Stimulated activated CD4-positive, alpha-beta T cell treated with anti-CD3 and anti-CD28 coated beads, Interleukin-1b, Interleukin-23, amount 100 ng/mL, for 48 hours (primary cell): ENCODE measurements around the gene DPP4.
A peak's percentile ranks its signal among the peaks of the same experiment; 100 is the strongest.

Experiments used
- DNase-seq: peaks from one replicate; pipeline ENCODE4 v3.0.0-alpha.2; 2020

Gene DPP4

DNA sequence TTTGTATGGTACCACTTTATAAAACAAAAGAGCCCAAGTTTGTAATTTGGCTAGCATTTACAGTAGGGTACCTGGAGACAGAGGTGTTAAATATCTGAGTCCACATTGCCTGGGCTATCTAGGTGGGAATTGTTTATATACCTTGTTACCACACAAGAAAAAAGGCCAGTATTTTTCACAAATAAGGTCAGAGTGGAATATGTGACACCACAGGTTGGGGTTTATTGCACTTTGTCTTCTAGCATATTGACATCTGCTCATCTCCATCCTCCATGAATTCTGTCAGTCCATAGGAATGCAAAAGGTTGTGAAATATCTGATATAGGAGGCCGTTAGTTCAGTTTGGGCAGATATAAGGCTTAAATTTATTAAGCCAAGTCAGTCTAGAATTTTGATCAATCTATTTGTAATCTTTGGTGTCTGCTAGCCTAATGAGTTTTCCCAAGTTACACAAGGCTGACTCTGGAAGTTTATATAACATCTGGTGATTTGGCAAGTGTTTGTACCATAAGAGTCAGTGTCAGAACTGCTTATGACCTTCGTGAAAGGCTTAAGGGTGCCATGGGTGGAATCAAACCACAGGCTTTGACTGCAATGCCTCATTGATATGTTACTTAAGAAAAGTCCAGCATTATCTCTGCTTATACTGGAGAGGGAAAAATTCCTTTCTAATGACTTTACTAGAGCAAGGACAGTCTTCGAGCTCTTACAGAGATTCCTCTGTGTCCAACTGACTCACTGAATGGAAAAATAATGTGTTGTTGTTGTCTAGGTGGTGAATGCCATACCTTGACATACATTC, 11.3 kb upstream of the DPP4 start:
- no peak for DNase-seq

DNA sequence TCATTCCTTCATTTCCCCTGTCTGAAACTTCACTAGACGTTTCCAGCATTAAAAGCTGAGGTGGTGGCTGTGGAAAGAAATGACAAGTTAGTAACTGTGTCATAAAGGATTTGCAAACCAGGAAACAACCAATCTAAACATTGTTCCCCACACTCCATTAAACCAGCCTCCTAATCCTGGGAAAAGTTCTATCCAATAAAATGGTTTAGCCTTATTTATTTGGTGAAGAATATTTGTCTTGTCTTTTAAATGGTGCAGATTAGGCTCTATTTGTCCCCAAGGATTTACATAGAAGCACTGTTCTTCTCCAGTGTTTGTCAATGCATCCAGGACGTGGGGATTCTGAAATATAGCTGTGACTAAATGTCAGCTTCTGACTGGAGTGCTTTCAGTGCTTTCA, 10.5 kb upstream of the DPP4 start:
- DNase-seq = no peak

DNA sequence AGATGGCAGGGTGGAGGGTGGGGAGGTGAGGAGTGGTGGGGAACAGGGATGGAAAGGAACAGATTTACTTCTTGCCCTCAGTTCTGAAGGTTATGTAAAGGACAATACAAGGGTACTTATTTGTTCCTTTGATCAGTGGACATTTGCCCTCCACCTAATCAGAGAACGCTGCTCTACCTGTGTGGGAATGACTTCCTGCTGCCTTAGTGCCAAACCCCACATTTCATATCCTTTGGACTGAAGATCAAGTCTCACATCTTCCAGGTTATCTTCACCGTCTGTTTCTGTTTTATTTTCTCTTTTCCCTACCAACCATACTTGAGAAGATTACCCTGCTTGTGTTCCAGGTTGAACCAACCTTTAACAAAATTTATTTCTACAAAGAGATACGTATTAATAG, 8.7 kb upstream of the DPP4 start:
- no peak for DNase-seq

DNA sequence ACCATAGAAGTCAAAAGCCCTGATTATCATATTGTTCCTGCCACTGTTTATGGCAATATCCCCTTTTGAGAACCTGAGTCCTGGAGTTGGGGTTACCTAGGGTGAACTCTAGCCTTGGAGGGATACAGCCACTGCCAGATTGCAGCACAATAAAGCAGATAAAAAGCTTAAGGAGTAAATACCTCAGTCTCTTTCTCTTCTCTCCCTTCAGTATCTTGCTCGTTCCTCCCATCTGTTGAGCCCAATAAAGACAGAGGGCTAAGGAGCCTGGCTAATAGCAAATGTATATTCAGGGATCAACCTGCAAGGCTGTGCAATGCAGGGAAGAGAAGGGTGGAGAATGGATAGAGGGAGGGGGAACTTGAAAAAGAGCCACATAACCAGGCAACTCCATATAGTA, 8.0 kb upstream of the DPP4 start:
- no peak for DNase-seq

DNA sequence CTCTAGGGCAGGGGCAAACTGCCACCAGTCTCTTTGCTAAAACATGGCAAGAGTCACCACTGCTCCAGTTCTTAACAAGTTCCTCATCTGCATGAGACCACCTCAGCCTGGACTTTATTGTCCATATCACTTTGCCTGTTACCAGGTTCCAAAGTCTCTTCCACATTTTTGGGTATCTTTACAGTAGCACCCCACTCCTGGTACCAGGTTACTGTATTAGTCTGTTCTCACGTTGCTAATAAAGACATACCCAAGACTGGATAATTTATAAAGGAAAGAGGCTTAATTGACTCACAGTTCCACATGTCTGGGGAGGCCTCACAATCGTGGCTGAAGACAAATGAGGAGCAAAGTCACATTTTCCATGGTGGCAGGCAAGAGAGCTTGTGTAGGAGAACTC, 5.5 kb upstream of the DPP4 start:
- no peak for DNase-seq

DNA sequence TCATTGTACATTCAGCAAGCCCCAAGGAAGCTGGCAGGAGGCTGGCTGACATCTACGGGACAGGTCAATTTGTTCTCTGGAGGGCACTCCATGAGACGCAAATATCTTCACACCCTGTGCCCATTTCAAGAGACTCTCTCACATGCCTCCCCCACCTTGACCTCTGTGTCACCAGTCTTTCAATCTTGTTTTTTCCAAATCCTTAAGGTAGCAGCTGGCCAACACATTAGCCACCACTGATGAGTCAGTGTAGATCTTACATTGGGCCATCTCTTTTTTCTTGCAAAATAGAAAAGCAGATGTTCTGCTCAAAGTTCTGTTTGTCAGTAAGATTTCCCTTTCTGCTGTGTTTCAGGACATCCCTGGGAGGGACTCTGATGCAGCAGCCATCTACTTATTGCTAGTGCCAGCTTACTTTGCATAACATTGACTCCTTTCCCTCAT, 1.7 kb upstream of the DPP4 start:
- no peak for DNase-seq

DNA sequence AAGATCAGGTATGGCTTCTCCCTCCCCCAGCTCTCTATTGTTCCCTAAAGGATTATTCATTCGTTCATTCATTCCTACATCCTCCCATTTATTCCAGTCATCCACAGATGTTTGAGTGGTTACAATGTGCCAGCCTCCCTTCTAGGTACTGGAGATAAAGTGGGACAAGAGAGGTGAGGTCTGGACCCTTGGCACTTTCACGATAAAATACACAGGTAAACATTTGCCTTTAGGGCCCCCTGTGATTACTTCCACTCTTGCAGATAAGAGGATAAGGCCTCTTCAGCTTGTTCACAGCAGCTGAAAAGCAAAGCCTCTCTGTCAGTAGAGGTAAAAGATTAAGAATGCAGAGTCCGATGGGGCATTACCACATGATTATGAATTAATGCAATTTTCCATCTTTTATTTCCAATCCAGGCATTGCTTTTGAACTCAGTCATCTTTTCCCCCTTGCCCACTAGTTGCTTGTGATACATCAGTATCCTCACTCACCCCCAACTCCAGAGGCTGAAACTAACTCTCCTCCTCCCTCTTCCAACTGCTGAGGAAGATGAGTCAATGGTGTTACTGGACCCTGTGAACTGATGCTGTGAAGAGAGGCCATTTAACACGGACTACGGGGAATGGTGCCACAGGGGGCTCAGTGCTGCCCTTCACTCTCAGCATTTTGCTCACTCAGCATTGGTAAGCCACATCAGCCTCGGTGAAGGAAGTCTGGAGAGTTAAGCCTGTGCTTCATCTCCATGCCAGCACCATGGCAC, 1.1 kb upstream of the DPP4 start:
- DNase-seq = no peak

DNA sequence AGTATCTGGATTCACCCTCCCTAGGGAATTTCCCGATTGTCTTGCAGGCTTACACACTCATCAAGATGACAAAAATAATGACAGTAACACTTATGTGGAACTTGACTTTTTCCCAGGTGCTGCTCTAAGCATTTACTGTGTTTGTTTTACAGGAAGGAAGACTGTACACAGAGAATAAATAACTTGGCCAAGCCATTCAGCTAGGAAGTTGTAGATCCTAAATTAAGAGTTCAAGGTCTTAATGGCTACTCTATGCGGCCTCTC, 549 bp upstream of the DPP4 start:
- no peak for DNase-seq

DNA sequence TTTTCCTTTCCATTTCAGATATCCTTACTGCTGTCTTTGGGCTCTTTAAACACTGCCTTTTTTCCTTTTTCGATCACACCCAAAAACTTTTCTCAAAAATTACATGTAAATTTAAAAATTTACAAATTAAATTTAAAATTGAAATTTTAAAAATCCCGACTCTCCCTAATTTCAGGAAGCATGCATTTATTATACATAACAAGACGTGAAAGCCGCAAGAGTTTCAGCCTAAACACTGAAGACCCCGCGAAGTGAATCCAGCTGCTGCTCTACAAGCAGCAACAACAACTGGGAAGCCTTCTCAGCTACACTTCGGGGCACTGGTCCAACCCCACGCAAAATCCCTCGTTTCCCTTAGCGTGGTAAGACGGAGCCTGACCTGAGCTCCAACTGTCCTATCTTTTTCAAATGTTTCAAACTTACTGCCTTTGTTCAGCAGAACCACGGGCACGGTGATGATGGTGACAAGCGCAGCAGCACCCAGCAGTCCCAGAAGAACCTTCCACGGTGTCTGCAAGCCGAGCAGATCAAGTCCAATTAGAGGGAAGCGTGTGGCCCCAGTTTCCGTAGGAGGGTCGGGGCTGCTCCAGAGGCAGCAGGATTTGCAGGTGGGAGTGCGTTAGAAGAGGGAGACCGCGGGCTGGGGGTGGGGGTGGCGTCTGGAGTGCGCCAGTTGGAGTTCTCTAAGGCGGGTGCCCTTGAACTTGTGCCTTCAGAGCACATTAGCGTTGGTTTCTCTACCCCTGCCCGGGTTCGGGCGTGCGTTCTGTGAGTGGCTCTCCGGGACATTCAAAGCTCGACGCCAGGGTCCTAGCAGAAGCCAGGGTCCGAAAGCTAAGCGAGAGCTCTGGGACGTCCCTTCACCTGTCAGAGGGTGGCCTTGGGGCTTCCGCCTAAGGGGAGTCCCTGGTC, 783 bp downstream of the DPP4 start:
- DNase-seq = no peak

DNA sequence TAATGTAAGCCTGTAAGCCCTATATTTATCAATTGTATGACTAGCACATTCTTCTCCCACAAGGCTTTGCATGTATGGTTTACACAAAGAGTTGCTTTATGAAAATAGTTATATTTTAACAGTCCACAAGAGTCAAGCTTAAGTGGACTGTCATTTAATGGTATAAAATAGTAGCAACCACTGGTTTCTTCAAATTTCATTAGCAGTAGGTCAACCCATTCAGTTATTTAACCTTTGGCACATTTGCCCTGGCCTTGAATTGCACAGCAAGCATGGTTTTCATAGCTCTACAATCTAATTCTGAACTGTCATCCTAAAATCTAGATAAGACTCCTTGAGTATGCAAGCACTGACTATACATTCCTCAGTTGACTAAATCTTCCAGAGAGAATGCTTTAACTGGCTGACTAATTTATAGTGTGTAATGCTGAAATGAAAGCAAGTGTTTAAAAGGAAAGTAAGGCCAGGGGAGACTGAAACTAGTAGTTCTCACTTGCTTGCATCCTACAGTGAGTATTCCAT, 1.8 kb downstream of the DPP4 start:
- DNase-seq = no peak

DNA sequence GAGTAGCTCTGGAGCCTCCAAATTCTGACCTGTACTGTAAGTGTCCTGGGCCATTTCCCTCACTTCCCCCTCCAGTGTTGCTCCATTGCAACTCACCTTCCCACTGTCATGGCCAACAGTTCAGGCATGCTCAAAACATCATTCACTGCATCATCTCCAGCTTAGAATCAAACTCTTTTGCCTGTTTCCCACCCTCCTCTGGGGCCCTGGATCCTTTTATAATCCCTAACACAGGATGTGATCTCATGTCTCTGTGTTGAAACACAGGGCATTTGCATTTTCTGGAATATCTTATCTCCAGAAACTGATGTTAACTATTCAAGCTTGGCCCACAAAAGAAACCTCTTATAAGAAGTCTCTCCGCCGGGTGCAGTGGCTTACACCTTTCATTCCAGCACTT, 3.0 kb downstream of the DPP4 start:
- DNase-seq = no peak

DNA sequence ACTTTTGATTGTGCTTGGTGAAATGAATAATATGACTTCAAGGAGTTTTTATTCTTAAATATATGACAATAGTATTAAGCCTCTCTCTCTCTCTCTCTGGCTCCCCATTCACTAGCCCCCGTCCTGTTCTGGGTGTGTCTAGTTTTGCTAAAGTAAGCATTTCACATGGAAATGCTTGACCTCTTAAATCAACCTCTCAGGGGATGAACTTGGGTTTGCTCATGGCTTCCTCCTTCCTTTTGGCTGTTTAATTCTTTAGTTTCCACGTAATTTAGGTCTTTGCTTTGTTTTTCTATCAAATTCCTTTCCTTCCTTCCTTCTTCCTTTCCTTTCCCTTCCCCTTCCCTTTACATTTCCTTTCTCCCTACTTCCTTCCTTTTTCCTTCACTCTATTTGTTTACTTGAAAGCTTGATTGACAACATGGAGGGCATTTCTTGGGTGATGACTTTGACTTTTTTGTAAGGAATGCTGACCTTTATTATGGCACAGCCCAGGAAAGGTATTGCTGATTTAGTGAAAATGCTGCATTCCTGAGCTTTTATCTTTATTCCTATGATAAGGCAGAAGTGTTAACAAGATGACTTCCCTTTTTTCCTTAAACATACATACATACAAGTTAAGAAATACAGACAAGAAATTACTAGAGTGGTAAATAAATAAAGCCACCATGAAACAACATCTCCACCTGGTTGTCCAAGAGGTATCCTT, 3.6 kb downstream of the DPP4 start:
- DNase-seq = no peak

DNA sequence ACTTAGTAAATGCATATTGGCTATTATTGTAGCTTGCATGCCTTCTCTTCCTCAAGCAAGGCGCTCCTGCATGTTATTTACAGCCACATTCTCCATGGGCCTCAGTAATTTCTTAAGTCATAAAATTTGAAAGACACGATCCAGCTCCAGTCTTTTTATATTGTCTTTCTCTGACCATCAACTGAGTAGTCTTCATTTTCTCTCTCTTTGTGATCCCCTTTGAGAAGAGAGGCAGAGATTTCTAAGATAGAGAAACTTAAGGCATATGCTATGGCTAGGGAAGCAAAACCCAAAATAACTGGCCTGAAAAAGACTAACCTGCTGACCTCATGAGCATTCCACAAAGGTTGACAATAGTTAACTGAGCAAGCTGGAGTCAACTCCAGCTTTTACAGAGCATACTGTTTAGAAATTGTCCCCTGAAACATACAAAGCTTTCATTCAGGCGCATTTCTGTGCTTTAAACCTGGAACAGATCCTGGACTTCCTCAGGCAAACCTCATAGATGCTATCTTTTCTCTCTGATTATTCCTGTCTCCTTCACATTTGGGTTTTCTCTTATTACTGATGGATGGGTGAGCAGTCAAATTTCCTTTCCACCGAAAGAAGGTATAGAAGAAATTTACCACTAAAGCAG, 4.6 kb downstream of the DPP4 start:
- DNase-seq = no peak

DNA sequence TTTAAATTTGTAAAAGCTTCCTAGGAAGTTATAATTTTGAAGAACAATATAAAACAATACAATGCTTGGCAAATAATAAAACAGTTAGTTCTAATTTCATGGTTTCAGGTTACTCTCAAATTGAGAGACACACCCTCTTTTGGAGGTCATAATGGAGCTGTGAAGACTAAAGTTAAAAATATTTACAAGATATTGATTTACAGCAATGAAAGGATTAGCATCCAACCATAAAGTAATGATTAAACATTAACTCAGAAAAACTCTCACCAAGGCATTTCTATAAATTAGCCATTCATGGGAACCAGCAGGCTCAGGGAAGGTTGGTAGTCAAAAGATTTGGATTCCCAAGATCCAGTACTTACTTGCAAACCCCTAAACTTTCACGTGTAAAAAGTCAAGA, 6.4 kb downstream of the DPP4 start:
- DNase-seq = no peak

DNA sequence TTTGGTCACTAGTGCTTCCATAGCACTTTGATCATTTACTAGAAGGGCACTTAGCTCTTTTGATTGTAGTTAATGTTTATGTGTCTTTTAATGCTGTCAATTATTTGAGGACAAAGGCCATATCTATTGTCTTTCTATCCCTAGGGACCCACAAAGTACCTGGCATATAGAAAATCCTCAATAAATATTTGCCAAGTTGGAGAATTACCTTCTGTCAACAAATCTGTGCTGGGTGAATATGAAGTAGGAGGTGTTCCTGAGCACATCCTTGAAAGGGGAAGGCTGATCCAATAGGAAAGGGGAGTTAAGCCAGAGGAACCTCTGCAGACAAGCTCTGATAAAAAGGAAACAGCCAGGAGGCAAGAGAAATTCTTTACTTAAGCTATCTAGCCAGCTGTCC, 8.2 kb downstream of the DPP4 start:
- DNase-seq = no peak

DNA sequence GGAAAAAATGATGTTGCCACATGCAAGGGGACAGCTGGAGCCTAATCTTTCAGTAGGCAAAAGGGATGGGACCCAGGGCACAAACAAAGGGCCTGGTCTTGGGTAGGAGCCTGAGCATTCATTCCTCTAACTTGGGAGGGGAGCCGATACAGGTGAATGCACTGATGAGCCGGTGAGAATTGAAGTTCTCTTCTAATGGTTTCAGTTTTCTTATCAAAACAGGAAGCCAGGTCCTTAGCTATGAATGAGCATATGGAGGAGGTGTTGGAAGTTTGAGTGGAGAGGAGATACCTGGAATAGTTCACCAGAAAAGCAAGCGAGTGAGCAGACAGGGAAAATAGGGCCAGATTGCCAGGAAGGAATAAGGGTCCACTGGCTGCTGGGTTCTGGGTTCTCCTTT, 10.1 kb downstream of the DPP4 start:
- no peak for DNase-seq

DNA sequence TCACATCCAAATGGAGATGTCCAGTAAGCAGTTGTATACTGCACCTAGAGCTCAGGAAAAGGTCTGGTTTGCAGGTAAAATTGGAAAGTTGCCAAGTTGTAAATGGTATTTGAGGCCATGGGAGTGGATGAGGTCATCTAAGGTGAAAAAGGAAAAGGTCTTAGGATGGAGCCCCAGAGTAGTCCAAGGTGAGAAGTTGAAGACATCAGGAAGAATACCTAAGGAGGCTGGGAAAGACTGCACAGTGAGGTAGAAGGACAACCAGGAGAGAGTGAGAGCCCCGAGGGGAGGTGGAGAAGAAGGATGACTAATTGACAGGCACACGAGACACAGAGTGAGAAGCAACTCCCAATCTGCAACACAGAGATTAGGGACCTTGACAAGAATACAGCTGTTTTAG, 10.7 kb downstream of the DPP4 start:
- DNase-seq = no peak

DNA sequence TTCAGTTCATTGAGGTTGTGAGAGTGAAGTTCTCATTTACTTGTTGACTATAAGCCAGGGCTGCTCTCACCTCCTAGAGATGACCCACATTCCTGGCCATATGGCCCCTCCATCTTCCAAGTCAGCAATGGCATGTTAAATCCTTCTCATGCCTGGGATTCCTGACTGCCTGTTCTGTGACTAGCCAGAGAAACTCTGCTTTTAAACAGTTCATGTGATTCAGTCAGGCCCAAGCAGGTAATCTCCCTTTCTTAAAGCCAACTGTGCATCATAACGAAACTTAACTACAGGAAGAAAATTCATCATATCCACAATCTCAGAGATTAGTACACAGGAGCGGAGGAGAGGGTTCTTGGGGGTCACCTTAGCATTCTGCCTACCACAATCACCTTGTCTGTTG, 11.5 kb downstream of the DPP4 start:
- no peak for DNase-seq

DNA sequence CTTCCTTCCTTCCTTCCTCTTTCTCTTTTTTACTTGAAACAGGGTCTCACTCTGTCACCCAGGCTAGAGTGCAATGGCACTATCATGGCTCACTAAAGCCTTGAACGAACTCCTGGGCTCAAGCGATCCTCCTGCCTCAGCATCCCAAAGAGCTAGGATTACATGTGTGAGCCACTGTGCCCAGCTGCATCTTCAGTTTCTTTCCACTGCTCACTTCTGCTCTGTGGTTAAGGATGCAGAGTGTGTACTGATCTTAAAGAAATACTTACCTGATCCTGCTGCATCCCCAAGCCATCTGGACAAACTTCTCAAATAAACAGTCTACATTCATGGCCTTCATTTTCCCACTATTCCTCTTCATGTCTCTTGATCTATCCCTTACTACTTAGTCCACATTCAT, 13.0 kb downstream of the DPP4 start:
- DNase-seq = no peak

DNA sequence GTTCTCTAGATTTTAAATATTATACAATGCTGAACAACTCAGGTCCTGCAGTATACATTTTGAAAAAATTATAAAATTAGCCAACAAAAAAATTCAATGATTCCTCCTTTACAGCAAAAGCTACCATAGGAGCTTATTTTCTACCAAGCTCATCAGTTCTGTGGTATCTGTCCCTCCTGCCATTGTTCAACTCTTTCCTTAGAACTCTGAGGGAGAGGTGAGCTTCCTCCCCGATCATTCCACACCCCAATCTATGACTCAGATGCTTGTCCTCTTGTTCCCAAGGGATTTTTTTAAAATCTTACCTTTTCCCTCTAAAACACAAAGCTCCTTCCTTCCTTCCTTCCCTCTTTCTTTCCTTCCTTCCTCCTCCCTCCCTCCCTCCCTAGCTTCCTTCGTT, 13.5 kb downstream of the DPP4 start:
- DNase-seq = no peak

DNA sequence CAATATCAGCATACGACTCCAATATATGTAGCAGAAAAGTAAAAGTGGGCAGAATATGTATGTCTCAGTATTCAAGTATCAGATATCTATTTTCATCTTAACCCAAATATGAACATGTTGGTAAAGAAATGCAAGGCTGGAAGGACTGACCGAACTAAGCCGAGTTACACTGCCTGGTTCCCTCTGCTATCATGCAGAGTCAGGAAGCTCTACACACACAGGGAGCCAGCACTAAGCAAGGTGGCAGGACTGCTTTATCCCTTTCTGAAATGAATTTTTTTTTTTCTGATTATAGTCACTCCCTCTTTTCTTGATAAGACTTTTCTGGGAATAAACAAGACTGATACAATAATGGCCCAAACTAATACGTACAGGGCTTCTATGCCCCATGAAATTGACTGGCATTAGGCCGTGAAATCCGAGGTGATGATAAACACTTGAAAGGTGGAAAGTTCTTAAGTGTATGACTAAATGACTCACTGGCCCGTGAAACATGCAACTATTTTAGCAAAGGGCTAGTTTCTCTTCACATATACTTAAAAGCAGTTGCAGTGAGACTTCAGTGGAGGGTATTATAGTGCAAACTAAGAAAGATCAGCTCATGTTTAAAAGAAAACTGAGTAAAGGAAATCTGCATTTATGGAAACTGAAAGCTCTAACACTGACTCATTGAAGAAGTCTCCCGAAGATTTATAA, 14.9 kb downstream of the DPP4 start:
- peak; percentile 30 for DNase-seq

DNA sequence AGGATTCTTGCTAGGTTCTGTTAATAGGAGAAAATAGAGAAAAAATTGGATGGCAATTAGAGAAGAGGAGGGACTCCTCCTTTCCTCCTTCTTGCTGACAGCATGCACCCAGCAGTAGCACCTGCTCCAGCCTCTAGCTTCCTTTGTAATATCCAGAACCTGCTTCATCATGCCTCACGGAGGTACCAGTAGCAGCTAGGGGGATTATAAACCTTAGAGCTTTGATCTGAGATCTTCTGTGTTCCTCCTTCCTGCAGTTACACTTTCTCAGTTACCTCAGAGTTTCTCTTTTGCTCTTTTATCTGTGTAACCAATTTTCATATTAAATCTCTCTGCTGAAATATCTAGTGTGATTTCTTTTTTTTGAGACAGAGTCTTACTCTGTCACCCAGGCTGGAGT, 16.6 kb downstream of the DPP4 start:
- no peak for DNase-seq
